Measurements from ENCODE around the gene SFR1. TPM values are rescaled to one million over a fixed set of nuclear protein-coding genes. Genes with fewer than 3 reads are reported as not detected.

SFR1 gene
- total RNA-seq, 1 donor from 2014 or later = 12.8 TPM

GRCh38 chr10:104089621-104090020 is 32.4 kb upstream of the SFR1 start:
- no peak overlapping the region for H3K4me3 ChIP-seq (ENCODE audit: low read depth, low read length)
- TF ChIP-seq CTCF (IDR thresholded peaks at IDR 0.05; ENCODE audit: insufficient read depth, low read length, poor library complexity, severe bottlenecking) = no peak
- H3K36me3 ChIP-seq (ENCODE audit: control insufficient read depth, insufficient read depth, low read length) = no peaks in the 10 kb centered on the region
- DNase-seq (ENCODE audit: low read depth) = no peak
- no peaks in the 10 kb centered on the region for H3K27me3 ChIP-seq (ENCODE audit: control insufficient read depth, insufficient read depth, low read length)

GRCh38 chr10:104090611-104091010 is 31.4 kb upstream of the SFR1 start:
- no peak for DNase-seq (ENCODE audit: low read depth)
- no peak for TF ChIP-seq CTCF (IDR thresholded peaks at IDR 0.05; ENCODE audit: insufficient read depth, low read length, poor library complexity, severe bottlenecking)

GRCh38 chr10:104092749-104093148 is 29.2 kb upstream of the SFR1 start:
- no peaks in the 10 kb centered on the region for H3K27me3 ChIP-seq (ENCODE audit: control insufficient read depth, insufficient read depth, low read length)
- no peak for TF ChIP-seq CTCF (IDR thresholded peaks at IDR 0.05; ENCODE audit: insufficient read depth, low read length, poor library complexity, severe bottlenecking)
- H3K36me3 ChIP-seq (ENCODE audit: control insufficient read depth, insufficient read depth, low read length) = no peaks in the 10 kb centered on the region
- DNase-seq (ENCODE audit: low read depth) = no peak
- no peak overlapping the region for H3K4me3 ChIP-seq (ENCODE audit: low read depth, low read length)

More at GRCh38 chr10:104090611-104091010, 31.4 kb upstream of the SFR1 start:
- H3K4me3 ChIP-seq (ENCODE audit: low read depth, low read length) = no peak overlapping the region
- no peaks in the 10 kb centered on the region for H3K36me3 ChIP-seq (ENCODE audit: control insufficient read depth, insufficient read depth, low read length)
- no peaks in the 10 kb centered on the region for H3K27me3 ChIP-seq (ENCODE audit: control insufficient read depth, insufficient read depth, low read length)

GRCh38 chr10:104096692-104097091 is 25.3 kb upstream of the SFR1 start:
- H3K36me3 ChIP-seq (ENCODE audit: control insufficient read depth, insufficient read depth, low read length) = no peaks in the 10 kb centered on the region
- no peak for TF ChIP-seq CTCF (IDR thresholded peaks at IDR 0.05; ENCODE audit: insufficient read depth, low read length, poor library complexity, severe bottlenecking)
- no peaks in the 10 kb centered on the region for H3K27me3 ChIP-seq (ENCODE audit: control insufficient read depth, insufficient read depth, low read length)
- H3K4me3 ChIP-seq (ENCODE audit: low read depth, low read length) = no peak overlapping the region
- DNase-seq (ENCODE audit: low read depth) = no peak

- H3K36me3 ChIP-seq (ENCODE audit: control insufficient read depth, insufficient read depth, low read length) = no peaks in the 10 kb centered on the region
These were observed 23.5 kb upstream of the SFR1 start for GRCh38 chr10:104098358-104098925.

More at GRCh38 chr10:104098358-104098925, 23.5 kb upstream of the SFR1 start:
- DNase-seq (ENCODE audit: low read depth) = no peak
- no peak for TF ChIP-seq CTCF (IDR thresholded peaks at IDR 0.05; ENCODE audit: insufficient read depth, low read length, poor library complexity, severe bottlenecking)
- H3K27me3 ChIP-seq (ENCODE audit: control insufficient read depth, insufficient read depth, low read length) = no peaks in the 10 kb centered on the region
- no peak overlapping the region for H3K4me3 ChIP-seq (ENCODE audit: low read depth, low read length)
